HepG2 (cell line): Measurements from ENCODE around the gene ECSIT. TPM values are rescaled to one million over a fixed set of nuclear protein-coding genes. Genes with fewer than 3 reads are reported as not detected.

Experiments used
- EED ChIP-seq: sonication (generic); formaldehyde crosslinking; IDR thresholded peaks from 2 replicates; pipeline ENCODE4 v1.5.0; 2020; ENCODE audit warnings: mild to moderate bottlenecking, missing genetic modification reagents
- IKZF5 ChIP-seq: IDR thresholded peaks from 2 replicates; pipeline ENCODE4 v1.6.1; 2018; ENCODE audit warnings: missing genetic modification reagents, mild to moderate bottlenecking, missing compliant biosample characterization
- IRX3 ChIP-seq: sonication (generic); formaldehyde crosslinking; IDR thresholded peaks from 2 replicates; pipeline ENCODE4 v1.8.1; 2023; ENCODE audit warnings: mild to moderate bottlenecking, low read depth, missing genetic modification reagents, borderline replicate concordance
- JUN ChIP-seq: sonication (generic); formaldehyde crosslinking; IDR thresholded peaks from 2 replicates; pipeline ENCODE4 v1.4.0; 2020; ENCODE audit warnings: mild to moderate bottlenecking, missing genetic modification reagents
- KAT7 ChIP-seq: IDR thresholded peaks from 2 replicates; pipeline ENCODE4 v1.6.1; 2018; ENCODE audit warnings: borderline replicate concordance, missing compliant biosample characterization
- KDM3A ChIP-seq: IDR thresholded peaks from 2 replicates; pipeline ENCODE4 v1.6.1; 2018; ENCODE audit warnings: low read depth, missing compliant biosample characterization
- MXD4 ChIP-seq: IDR thresholded peaks from 2 replicates; pipeline ENCODE4 v1.6.1; 2016; ENCODE audit warnings: mild to moderate bottlenecking, missing biosample characterization, missing genetic modification reagents
- NFATC3 ChIP-seq: sonication (generic); formaldehyde crosslinking; IDR thresholded peaks from 2 replicates; pipeline ENCODE4 v1.5.1; 2020; ENCODE audit warnings: mild to moderate bottlenecking, missing genetic modification reagents
- SAFB2 ChIP-seq: sonication (generic); formaldehyde crosslinking; IDR thresholded peaks from 2 replicates; pipeline ENCODE4 v1.5.1; 2020; ENCODE audit warnings: missing genetic modification reagents, low read depth, mild to moderate bottlenecking, borderline replicate concordance
- SALL1 ChIP-seq: sonication (generic); formaldehyde crosslinking; IDR thresholded peaks from 2 replicates; pipeline ENCODE4 v1.8.0; 2022; ENCODE audit warnings: mild to moderate bottlenecking, missing genetic modification reagents
- SP4 ChIP-seq: sonication (generic); formaldehyde crosslinking; IDR thresholded peaks from 2 replicates; pipeline ENCODE4 v1.8.1; 2023; ENCODE audit warnings: mild to moderate bottlenecking, missing genetic modification reagents
- ZBTB7B ChIP-seq: sonication (generic); formaldehyde crosslinking; IDR thresholded peaks from 2 replicates; pipeline ENCODE4 v1.4.0; 2020; ENCODE audit warnings: missing genetic modification reagents
- ZGPAT ChIP-seq: IDR thresholded peaks from 2 replicates; pipeline ENCODE4 v1.6.1; 2016; ENCODE audit warnings: mild to moderate bottlenecking
- ZNF160 ChIP-seq: sonication (generic); formaldehyde crosslinking; IDR thresholded peaks from 2 replicates; pipeline ENCODE4 v1.8.0; 2022; ENCODE audit warnings: mild to moderate bottlenecking, inconsistent platforms, missing genetic modification reagents
- ZNF225 ChIP-seq: sonication (generic); formaldehyde crosslinking; IDR thresholded peaks from 2 replicates; pipeline ENCODE4 v1.4.0; 2020; ENCODE audit warnings: mild to moderate bottlenecking, missing genetic modification reagents
- ZNF83 ChIP-seq: sonication (generic); formaldehyde crosslinking; IDR thresholded peaks from 2 replicates; pipeline ENCODE4 v1.4.0; 2020; ENCODE audit warnings: missing genetic modification reagents, mild to moderate bottlenecking, borderline replicate concordance
- polyA plus RNA-seq, 8 experiments: library from polyadenylated mRNA; depleted of rRNA in 3 of 8; stranded (reverse) in 7 of 8; unstranded in 1 of 8; fragments of >200 nt; fragmentation: Illumina TruSeq in 4 of 8; extraction: Trizol in 4 of 8; gene quantifications; 2 replicates each; pipeline versions ENCODE4 v1.2.1 to v1.2.3, GENCODE V29; 2011 to 2016; ENCODE audit warnings: low read depth in 4 of 8, missing spikeins in 1 of 8, mixed read lengths in 1 of 8; ENCODE audit not compliant: insufficient read depth in 1 of 8
- total RNA-seq, 5 experiments: library from RNA; depleted of rRNA; stranded (reverse); fragments of >200 nt; fragmentation: Illumina TruSeq; extraction: Trizol; gene quantifications; 2 replicates each; pipeline ENCODE4 v1.2.3, GENCODE V29; 2016; ENCODE audit warnings: low read depth in 1 of 5
- TF ChIP-seq, protein P1 (sequence below): sonication (generic); formaldehyde crosslinking; IDR thresholded peaks from 2 replicates; pipeline ENCODE4 v1.5.0; 2020; ENCODE audit warnings: mild to moderate bottlenecking, missing genetic modification reagents, borderline replicate concordance

The ECSIT gene
- total and polyA plus RNA-seq, 2 of the 13 experiments (the other 11 are each of a cell fraction or from before 2014, with no cell fraction given) = 36.4 to 62.3 TPM

DNA sequence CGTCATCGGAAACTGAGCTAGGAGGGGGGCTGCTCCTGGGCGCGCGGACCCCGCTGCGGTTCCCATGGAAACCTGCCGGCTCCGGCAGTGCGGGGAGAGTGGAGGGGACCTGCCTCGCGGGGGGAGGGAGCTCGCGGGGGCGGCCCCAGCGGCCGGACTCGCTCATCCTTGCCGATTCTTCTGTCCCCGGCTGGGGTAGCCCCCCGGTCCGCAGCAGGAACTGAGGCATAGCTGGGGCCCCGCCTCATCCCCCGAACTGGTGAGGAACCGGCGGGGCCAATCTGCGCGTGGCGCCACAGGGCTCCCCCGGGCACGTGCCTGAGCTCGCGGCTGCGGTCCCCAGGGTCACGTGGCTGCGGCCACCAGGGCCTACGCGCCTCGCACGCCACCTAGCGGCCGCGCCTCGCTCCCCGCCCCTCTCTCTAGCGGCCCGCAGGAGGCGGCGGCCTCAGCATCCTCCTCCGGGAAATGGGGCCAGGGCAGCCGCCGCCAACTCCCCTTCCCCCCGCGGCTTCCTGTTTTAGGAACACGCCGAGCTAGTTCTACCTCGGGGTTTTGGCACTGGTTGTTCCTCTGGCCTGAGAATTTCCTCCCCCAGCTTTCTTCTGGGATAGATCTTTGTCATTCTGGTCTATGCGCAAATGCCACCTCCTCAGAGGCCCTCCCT, 46.4 kb downstream of the ECSIT start (continued):
- TF ChIP-seq SALL1 (peak; percentile 82), KDM3A (CRISPR knock-in tag) (peak; percentile 93; the same call in 1 of the 2 replicates), ZNF83 (no peak), ZGPAT (CRISPR knock-in tag) (peak; percentile 77; the same call in 1 of the 2 replicates), KAT7 (CRISPR knock-in tag) (no peak), IRX3 (CRISPR knock-in tag) (peak; percentile 94), IKZF5 (peak; percentile 78), SAFB2 (CRISPR knock-in tag) (peak; percentile 90), ZNF225 (CRISPR knock-in tag) (peak; percentile 92), EED (no peak), ZBTB7B (CRISPR knock-in tag) (no peak; the same call in 1 of the 2 replicates), SP4 (CRISPR knock-in tag) (peak; percentile 75), NFATC3 (CRISPR knock-in tag) (no peak), JUN (CRISPR knock-in tag) (no peak), MXD4 (peak; percentile 74), ZNF160 (peak; percentile 39; the same call in 1 of the 2 replicates)
- TF ChIP-seq, protein P1, sequence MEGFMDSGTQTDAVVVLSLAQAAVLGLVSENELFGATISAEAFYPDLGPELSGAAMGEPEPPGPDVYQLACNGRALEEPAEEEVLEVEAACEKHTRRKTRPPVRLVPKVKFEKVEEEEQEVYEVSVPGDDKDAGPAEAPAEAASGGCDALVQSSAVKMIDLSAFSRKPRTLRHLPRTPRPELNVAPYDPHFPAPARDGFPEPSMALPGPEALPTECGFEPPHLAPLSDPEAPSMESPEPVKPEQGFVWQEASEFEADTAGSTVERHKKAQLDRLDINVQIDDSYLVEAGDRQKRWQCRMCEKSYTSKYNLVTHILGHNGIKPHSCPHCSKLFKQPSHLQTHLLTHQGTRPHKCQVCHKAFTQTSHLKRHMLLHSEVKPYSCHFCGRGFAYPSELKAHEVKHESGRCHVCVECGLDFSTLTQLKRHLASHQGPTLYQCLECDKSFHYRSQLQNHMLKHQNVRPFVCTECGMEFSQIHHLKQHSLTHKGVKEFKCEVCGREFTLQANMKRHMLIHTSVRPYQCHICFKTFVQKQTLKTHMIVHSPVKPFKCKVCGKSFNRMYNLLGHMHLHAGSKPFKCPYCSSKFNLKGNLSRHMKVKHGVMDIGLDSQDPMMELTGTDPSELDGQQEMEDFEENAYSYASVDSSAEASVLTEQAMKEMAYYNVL = no peak
